ENCODE data around the gene PRKD1. TPM values are rescaled to one million over a fixed set of nuclear protein-coding genes. Genes with fewer than 3 reads are reported as not detected.
"Not testable (repeated sequence)": the region's sequence is repeated elsewhere in the genome, so short reads cannot be mapped to it uniquely, and the experiment has no call there.

Gene PRKD1
- total RNA-seq, 1 experiment from 2014 or later, result 2.7 TPM

- no peak overlapping the region for H2AFZ ChIP-seq (ENCODE audit: low read length)
- H2AK5ac ChIP-seq (ENCODE audit: insufficient read length, low read length), result no peak overlapping the region
- H3K36me3 Mint-ChIP-seq (ENCODE audit: insufficient read depth in 1 of 3, low read depth in 3 of 3), result peaks cover 25 to 36% (median 29%) of the 10 kb centered on the region in 3 experiments
Measured at GRCh38 chr14:29842228-29842627, 85.4 kb downstream of the PRKD1 start.

GRCh38 chr14:29840369-29840892 is 87.2 kb downstream of the PRKD1 start:
- not testable (repeated sequence) for H2BK15ac ChIP-seq (ENCODE audit: low read depth, low read length); H3K27ac ChIP-seq (ENCODE audit: insufficient read length, low read depth, low read length); H3K79me2 ChIP-seq (ENCODE audit: insufficient read depth, low read length); H3K27ac Mint-ChIP-seq; H2AFZ ChIP-seq (ENCODE audit: low read length); H3K23me2 ChIP-seq (ENCODE audit: insufficient read length, low read depth, low read length, poor library complexity, severe bottlenecking); H2AK5ac ChIP-seq (ENCODE audit: insufficient read length, low read length); H3K56ac ChIP-seq (ENCODE audit: insufficient read length, low read depth, low read length); H3K14ac ChIP-seq (ENCODE audit: insufficient read depth, low read length); H4K91ac ChIP-seq (ENCODE audit: insufficient read length, low read depth, low read length); H3K18ac ChIP-seq (ENCODE audit: insufficient read length, low read depth, low read length); H3K27me3 Mint-ChIP-seq (ENCODE audit: low read depth); H3T11ph ChIP-seq (ENCODE audit: low read length); H3K4me2 ChIP-seq (ENCODE audit: insufficient read depth, insufficient read length, low read length); H3K4ac ChIP-seq (ENCODE audit: low read depth, low read length); H2BK20ac ChIP-seq (ENCODE audit: low read depth, low read length, poor library complexity, severe bottlenecking); H3K79me1 ChIP-seq (ENCODE audit: insufficient read depth, low read depth, low read length, poor library complexity, severe bottlenecking); H4K20me1 ChIP-seq (ENCODE audit: control insufficient read depth, insufficient read depth, insufficient read length); H4K5ac ChIP-seq (ENCODE audit: insufficient read length, low read depth, low read length); H2BK120ac ChIP-seq (ENCODE audit: low read depth, low read length, poor library complexity, severe bottlenecking); H3K23ac ChIP-seq (ENCODE audit: insufficient read length, low read depth, low read length); H3K4me1 Mint-ChIP-seq; DNase-seq; H3K9ac ChIP-seq (ENCODE audit: extremely low read depth, insufficient read length, low read length); H2BK12ac ChIP-seq (ENCODE audit: insufficient read length, low read depth, low read length); H3K27me3 ChIP-seq (ENCODE audit: insufficient read depth, low read length); H4K8ac ChIP-seq (replicated peaks; ENCODE audit: insufficient read length, low read depth, low read length); H2BK5ac ChIP-seq (ENCODE audit: insufficient read length, low read length); H3K4me1 ChIP-seq (ENCODE audit: insufficient read depth, low read length); H3K4me3 Mint-ChIP-seq
- peaks cover 45 to 50% of the 10 kb centered on the region in 2 experiments for H3K9me3 Mint-ChIP-seq
- peaks cover 25 to 36% (median 29%) of the 10 kb centered on the region in 3 experiments for H3K36me3 Mint-ChIP-seq (ENCODE audit: insufficient read depth in 1 of 3, low read depth in 3 of 3)
- peaks cover 29% of the 10 kb centered on the region for H3K9me3 ChIP-seq (ENCODE audit: control insufficient read depth, low read depth, low read length)
- no CpG with 5 or more reads among the region's 6 CpGs for WGBS (ENCODE audit: extremely low coverage, insufficient read length, low lambda C conversion rate)

More at GRCh38 chr14:29842228-29842627, 85.4 kb downstream of the PRKD1 start:
- Histone ChIP-seq H3K9ac (ENCODE audit: extremely low read depth, insufficient read length, low read length) (no peak overlapping the region), H3K27ac (ENCODE audit: insufficient read length, low read depth, low read length) (no peak overlapping the region), H3K27me3 (ENCODE audit: insufficient read depth, low read length) (no peaks in the 10 kb centered on the region), H3K18ac (ENCODE audit: insufficient read length, low read depth, low read length) (no peak overlapping the region), H2BK15ac (ENCODE audit: low read depth, low read length) (no peak overlapping the region), H3K79me2 (ENCODE audit: insufficient read depth, low read length) (no peaks in the 10 kb centered on the region), H3K9me3 (ENCODE audit: control insufficient read depth, low read depth, low read length) (peaks cover 29% of the 10 kb centered on the region), H4K91ac (ENCODE audit: insufficient read length, low read depth, low read length) (no peak overlapping the region), H2BK5ac (ENCODE audit: insufficient read length, low read length) (no peak overlapping the region), H4K20me1 (ENCODE audit: control insufficient read depth, insufficient read depth, insufficient read length) (no peaks in the 10 kb centered on the region), H3T11ph (ENCODE audit: low read length) (no peak overlapping the region), H2BK12ac (ENCODE audit: insufficient read length, low read depth, low read length) (no peak overlapping the region), H3K4me2 (ENCODE audit: insufficient read depth, insufficient read length, low read length) (no peak overlapping the region), H3K23ac (ENCODE audit: insufficient read length, low read depth, low read length) (no peak overlapping the region), H3K4ac (ENCODE audit: low read depth, low read length) (no peak overlapping the region), H3K56ac (ENCODE audit: insufficient read length, low read depth, low read length) (no peak overlapping the region), H3K79me1 (ENCODE audit: insufficient read depth, low read depth, low read length, poor library complexity, severe bottlenecking) (no peaks in the 10 kb centered on the region), H4K8ac (replicated peaks; ENCODE audit: insufficient read length, low read depth, low read length) (no peak overlapping the region), H4K5ac (ENCODE audit: insufficient read length, low read depth, low read length) (no peak overlapping the region), H3K4me1 (ENCODE audit: insufficient read depth, low read length) (no peaks in the 10 kb centered on the region), H2BK20ac (ENCODE audit: low read depth, low read length, poor library complexity, severe bottlenecking) (no peak overlapping the region), H2BK120ac (ENCODE audit: low read depth, low read length, poor library complexity, severe bottlenecking) (no peak overlapping the region), H3K23me2 (ENCODE audit: insufficient read length, low read depth, low read length, poor library complexity, severe bottlenecking) (no peaks in the 10 kb centered on the region), H3K14ac (ENCODE audit: insufficient read depth, low read length) (no peak overlapping the region)
- Mint-ChIP-seq H3K27ac (no peak overlapping the region), H3K9me3 (peaks cover 42 to 45% of the 10 kb centered on the region in 2 experiments), H3K27me3 (ENCODE audit: low read depth) (peaks cover 3% of the 10 kb centered on the region; the same call in 1 of the 2 replicates), H3K4me3 (no peak overlapping the region), H3K4me1 (no peaks in the 10 kb centered on the region)
- no peak for TF ChIP-seq CTCF (conservative IDR thresholded peaks at IDR 0.05)
- WGBS (ENCODE audit: extremely low coverage, insufficient read length, low lambda C conversion rate), result no CpG with 5 or more reads among the region's 1 CpG
- no peak for DNase-seq
